Keratinocyte (primary cell): ENCODE data around the gene CADM2.

Source experiments
- EZH2 ChIP-seq: IDR thresholded peaks from one replicate; pipeline ENCODE4 v1.6.1; 2012; ENCODE audit warnings: inconsistent platforms, mild to moderate bottlenecking, low read length, moderate library complexity
- TF ChIP-seq, protein P1 (sequence below), 3 experiments: IDR thresholded peaks in 1 of 3; conservative IDR thresholded peaks in 1 of 3; optimal IDR thresholded peaks in 1 of 3; 2 replicates in 2 of 3; 3 replicates in 1 of 3; pipeline versions ENCODE3 to v1.5.1; 2011; ENCODE audit warnings: low read length in 3 of 3, mild to moderate bottlenecking in 3 of 3, moderate library complexity in 2 of 3, control low read depth in 1 of 3, inconsistent platforms in 1 of 3; ENCODE audit not compliant: insufficient read depth in 2 of 3; ENCODE audit errors: extremely low read depth in 1 of 3

DNA sequence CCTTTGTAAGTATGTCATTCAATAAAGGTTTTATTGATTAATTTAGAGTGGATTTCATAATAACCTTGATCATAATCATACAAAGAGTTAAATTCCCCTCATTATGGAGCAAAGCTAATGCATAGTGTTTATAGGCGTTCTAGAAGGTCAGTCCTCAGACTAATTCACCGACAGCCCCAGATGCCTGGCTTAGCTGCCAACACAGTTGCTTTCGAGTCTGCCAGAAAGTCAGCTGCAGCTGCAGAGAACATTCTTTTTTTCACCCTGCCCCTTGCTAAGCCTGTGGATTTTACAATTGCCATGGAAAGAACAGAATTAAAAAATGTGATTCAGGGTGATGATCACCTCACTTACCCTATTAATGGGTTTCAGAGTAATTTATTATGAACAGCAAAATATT is 21.2 kb downstream of the CADM2 start:
- TF ChIP-seq, protein P1, sequence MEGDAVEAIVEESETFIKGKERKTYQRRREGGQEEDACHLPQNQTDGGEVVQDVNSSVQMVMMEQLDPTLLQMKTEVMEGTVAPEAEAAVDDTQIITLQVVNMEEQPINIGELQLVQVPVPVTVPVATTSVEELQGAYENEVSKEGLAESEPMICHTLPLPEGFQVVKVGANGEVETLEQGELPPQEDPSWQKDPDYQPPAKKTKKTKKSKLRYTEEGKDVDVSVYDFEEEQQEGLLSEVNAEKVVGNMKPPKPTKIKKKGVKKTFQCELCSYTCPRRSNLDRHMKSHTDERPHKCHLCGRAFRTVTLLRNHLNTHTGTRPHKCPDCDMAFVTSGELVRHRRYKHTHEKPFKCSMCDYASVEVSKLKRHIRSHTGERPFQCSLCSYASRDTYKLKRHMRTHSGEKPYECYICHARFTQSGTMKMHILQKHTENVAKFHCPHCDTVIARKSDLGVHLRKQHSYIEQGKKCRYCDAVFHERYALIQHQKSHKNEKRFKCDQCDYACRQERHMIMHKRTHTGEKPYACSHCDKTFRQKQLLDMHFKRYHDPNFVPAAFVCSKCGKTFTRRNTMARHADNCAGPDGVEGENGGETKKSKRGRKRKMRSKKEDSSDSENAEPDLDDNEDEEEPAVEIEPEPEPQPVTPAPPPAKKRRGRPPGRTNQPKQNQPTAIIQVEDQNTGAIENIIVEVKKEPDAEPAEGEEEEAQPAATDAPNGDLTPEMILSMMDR (optimal IDR thresholded peaks at IDR 0.05 in 1 of 3, IDR thresholded peaks at IDR 0.05 in 1 of 3, conservative IDR thresholded peaks at IDR 0.05 in 1 of 3; ENCODE audit: extremely low read depth in 1 of 3, insufficient read depth in 2 of 3, low read length in 3 of 3) = no peak
- TF ChIP-seq EZH2 = no peak
